ENCODE data around the gene NEURL4.
"Not testable (repeated sequence)": the region's sequence is repeated elsewhere in the genome, so short reads cannot be mapped to it uniquely, and the experiment has no call there.

NEURL4 gene

DNA sequence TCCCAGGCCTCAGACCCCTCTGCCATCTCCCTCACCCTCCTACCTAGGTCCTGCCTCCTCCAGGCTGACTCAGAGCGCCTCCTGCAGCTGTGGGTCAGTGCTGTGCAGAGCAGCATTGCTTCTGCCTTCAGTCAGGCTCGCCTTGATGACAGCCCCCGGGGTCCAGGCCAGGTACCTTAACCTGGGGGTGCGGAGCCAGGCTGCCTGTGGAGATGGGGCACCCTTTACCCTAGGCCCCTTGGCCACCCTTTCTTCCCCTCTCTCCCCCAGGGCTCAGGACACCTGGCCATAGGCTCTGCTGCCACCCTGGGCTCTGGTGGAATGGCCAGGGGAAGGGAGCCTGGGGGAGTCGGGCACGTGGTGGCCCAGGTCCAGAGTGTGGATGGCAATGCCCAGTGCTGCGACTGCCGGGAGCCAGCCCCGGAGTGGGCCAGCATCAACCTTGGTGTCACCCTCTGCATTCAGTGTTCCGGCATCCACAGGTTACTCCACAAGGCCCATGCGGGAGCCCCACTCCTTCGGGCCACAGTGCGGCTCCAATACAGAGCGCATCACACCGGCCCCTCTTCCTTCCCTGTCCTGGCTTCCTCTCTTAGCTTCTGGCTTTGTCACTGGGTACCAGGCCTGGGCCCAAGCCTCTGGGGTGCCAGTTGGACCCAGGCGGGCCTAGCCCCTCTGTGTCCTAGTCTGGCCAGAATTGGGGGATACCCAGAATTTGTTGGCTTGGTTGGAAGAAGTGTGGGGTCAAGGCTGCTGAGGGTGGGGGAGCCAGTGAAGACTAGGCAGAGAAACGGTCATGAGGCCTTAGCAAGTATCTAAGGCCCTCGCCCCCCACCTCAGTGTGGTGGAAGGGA lies 17.9 kb upstream of the NEURL4 start:
- DNase-seq = no peak

DNA sequence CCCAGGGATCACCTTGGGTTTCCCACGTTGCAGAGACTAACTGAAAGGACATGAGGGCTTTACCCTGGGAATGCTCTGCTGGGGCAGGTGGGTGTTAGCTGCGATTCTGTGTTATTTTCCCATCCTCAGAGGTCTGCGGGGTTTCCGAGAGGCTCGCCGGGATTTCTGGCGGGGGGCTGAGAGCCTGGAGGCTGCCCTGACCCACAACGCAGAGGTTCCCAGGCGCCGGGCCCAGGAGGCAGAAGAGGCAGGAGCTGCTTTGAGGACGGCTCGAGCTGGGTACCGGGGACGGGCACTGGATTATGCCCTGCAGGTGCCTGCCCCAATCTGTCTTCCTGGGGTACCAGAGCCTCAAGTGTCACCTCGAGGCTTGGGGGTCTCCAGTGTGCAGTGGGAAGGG lies 14.1 kb upstream of the NEURL4 start:
- no peak for DNase-seq

DNA sequence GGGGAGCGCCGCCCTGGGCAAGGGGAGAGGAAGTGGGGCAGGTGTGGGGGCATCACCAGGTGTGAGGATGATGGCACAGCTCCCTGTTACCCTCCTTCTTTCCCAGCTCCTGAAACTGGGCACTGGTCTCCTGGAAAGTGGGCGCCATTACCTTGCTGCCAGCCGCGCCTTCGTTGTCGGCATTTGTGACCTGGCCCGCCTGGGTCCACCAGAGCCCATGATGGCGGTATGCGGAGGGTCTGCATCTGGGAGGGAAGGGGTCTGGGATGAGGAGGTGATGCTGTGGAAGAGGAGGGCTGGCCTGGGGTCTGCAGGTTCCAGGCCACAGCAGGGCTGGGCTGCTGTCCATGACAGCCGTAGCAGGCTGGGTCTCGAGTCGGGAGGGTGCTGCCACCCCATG lies 12.7 kb upstream of the NEURL4 start:
- no peak for DNase-seq

- no peak for DNase-seq
Measured at GRCh38 chr17:7340179-7340578, 11.0 kb upstream of the NEURL4 start.

DNA sequence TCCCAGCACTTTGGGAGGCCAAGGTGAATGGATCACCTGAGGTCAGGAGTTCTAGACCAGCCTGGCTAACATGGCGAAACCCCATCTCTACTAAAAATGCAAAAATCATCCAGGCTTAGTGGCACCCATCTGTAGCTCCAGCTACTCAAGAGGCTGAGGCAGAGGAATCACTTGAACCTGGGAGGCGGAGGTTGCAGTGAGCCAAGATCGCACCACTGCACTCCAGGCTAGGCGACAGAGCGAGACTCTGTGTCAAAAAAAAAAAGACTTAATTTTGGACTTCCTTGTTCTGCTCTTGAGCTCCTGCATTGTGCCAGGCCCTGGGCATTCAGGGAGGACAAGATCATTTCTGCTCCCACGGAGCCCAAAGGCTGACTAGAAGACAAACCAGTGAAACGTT lies 8.5 kb upstream of the NEURL4 start:
- DNase-seq = not testable (repeated sequence)

- peak; percentile 79 for DNase-seq
Measured at GRCh38 chr17:7336240-7337175, 7.4 kb upstream of the NEURL4 start, which contains the start of gene ACAP1. Gene ACAP1 (plus strand): TSS chr17:7336529. CDS start chr17:7336735, 206 bp downstream.

DNA sequence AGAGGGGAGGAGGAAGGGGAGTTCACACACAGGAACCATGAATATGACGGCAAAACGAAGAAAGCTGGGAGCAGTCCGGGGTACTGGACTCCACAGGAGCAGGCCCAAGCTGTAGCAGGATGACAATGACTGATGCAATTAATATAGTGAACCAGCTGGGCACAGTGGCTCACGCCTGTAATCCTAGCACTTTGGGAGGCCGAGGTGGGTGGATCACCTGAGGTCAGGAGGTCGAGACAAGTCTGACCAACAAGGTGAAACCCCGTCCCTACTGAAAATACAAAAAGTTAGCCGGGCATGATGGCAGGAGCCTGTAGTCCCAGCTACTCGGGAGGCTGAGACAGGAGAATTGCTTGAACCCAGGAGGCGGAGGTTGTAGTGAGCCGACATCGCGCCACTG lies 6.6 kb upstream of the NEURL4 start:
- not testable (repeated sequence) for DNase-seq

DNA sequence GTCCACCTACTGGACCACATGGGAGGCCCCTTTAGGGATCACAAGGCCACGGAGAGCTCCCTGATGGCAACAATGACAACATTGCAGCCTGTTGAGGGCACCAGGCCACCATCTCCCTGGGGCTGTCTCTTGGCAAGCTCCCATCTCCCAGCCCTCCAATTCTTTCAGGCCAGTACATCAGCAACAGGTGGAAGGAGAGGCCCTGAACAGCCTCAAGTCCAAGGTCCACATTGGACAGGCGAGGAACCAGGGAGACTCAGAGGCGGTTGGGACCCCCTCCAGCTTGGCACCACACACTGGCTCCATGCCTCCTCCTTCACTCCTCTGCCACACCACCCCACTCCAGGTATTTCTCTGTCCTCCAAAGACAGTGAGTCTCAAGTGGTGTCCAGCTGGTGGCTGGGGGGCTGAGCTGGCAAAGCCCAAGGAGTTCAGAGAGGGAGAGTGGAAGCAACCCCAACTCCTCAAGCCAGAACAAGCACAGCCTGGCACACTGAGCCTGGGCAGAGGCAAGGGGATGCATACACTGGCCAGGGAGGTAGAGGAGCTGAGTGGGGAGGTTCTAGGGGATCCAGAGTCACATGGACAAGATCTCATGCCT lies 5.9 kb upstream of the NEURL4 start:
- no peak for DNase-seq

GRCh38 chr17:7332600-7333069 lies 3.5 kb upstream of the NEURL4 start:
- DNase-seq = not testable (repeated sequence)

DNA sequence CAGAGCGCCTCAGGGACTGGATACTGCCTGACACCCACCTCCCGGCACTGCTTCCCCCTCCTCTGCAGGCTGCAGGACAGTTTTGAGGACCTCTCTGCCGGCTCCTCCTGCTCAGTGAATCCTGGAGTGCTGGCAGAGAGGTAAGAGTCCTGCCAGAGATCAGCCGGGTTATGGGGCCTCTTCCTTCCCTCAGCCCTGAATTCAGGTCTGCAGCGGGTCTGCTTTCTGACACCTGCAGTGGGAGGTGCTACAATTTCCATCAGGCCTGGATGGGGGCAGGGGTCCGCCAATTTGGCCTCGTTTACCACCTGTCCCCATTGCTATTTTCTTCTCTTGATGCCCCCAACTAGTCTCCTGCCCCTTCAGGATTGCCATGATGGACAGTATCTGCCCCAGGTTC lies 3.0 kb upstream of the NEURL4 start:
- DNase-seq = no peak

DNA sequence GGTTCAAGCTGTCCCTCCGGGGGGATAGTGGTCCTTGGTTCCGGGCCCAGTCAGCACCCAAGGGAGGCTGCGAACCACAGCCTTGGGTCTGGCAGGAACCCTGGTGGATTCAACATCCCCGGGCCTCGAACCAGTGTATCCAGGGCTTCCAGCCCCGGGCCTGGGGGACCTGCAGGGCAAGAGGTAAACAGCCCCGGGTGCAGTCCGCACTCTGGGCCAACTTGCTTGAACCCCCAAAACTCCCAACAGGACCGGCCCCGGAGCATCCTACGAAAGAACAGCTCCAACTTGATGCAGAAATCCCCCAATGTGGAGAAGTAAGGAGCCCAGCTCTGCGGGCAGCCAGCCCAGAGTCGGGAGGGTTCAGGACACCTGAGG lies 1.5 kb upstream of the NEURL4 start:
- DNase-seq = no peak

DNA sequence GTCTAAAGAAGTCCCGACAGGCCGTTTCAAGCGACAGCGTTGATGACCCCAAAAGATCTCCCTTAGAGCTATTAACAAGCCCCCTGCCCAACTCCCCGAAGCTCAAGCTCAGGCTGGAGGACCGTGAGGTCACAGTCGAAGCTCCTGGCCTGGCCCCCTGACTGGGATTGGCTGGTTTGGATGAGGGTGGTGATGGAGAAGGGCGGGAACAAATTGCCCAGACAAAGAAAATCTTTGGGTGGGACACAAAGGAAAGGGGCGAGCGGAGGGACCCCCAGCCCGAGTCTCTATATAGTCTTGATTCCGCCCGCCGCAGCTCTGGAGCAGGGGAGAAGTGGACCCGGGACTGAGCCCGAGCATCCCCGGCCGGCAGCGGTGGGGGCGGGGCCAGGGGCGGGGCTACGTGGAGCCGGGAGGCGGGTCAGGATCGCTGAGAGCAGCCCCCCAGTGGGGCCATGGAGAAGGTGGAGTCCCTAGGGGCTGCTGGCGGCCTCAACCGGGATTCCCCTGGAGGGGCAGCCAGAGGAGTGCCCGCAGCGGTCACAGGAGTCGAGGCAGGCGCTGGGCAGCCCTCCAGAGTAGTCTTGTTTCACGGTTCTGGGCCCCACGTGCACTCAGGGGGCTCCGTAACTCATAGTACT lies 982 bp upstream of the NEURL4 start:
- peak; percentile 63 for DNase-seq

- peak; percentile 91 for DNase-seq
Measured at GRCh38 chr17:7329374-7329996, 350 bp upstream of the NEURL4 start.

- no peak for DNase-seq
Measured at GRCh38 chr17:7328009-7328408, 1.1 kb downstream of the NEURL4 start.

GRCh38 chr17:7327501-7327900 lies 1.6 kb downstream of the NEURL4 start:
- no peak for DNase-seq

DNA sequence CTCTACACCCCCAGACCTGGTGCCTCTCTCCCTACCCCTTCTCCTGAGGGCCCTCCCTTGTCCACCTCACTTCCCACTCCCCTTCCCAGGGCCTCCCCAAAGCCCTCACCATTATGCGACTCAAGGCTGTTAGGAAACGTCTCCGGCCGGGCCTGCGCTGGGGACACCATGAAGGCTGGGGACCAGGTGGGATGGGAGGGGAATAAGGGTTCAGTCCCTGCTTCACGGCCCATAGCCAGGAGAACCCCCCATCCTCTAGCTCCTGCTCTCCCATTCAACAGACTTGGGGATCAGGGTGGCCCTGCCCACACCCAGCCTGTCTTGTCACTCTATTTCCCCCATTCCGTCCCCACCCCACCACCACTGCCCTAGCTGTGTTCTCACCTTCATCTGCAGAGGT lies 2.1 kb downstream of the NEURL4 start:
- no peak for DNase-seq

- no peak for DNase-seq
Measured at GRCh38 chr17:7326186-7326585, 2.9 kb downstream of the NEURL4 start.

DNA sequence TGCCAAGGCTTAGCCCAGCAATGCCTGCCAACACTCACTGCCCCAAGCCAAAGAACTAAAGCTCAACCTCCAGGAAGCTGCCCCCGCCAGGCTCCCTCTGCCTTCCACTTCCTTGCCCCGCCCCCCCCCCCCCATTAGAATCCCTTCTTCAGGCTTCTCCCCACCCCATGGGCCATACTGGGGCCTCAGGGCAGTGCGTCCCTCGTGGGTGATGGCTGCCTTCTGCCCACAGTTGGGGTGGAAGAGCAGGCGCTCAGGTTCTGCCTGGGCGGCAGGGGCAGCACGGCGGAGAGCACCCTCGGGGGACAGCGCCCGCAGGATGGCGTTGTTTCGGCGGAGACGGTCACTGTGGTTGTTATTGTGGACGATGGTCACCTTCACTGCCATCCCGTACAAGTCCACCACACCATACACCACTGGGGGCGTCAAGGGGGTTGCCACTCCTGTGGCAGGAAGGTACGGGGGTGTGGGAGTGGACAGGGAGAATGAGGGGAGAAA lies 4.1 kb downstream of the NEURL4 start:
- no peak for DNase-seq

GRCh38 chr17:7324438-7324779 lies 4.7 kb downstream of the NEURL4 start:
- DNase-seq = no peak

- peak; percentile 52 for DNase-seq
Measured at GRCh38 chr17:7323731-7324437, 5.3 kb downstream of the NEURL4 start.

GRCh38 chr17:7322520-7323194 lies 6.5 kb downstream of the NEURL4 start:
- no peak for DNase-seq

Data from activated T-cell treated with anti-CD3 and anti-CD28 coated beads for 4 hours (primary cell).